Measurements from ENCODE around the gene LRBA.

The LRBA gene

GRCh38 chr4:150648123-150648522, 367.0 kb downstream of the LRBA start:
- no peak for DNase-seq

GRCh38 chr4:150647008-150647407, 368.1 kb downstream of the LRBA start:
- no peak for DNase-seq

- no peak for DNase-seq
Measured at GRCh38 chr4:150641612-150642011, 373.5 kb downstream of the LRBA start.

- DNase-seq = no peak
Measured at GRCh38 chr4:150632639-150633038, 382.4 kb downstream of the LRBA start.

- no peak for DNase-seq
Measured at GRCh38 chr4:150628073-150628472, 387.0 kb downstream of the LRBA start.

- DNase-seq = no peak
Measured at GRCh38 chr4:150625033-150625432, 390.1 kb downstream of the LRBA start.

GRCh38 chr4:150624055-150624454, 391.0 kb downstream of the LRBA start:
- DNase-seq = no peak

GRCh38 chr4:150619042-150619441, 396.0 kb downstream of the LRBA start:
- no peak for DNase-seq

- no peak for DNase-seq
Measured at GRCh38 chr4:150609131-150609530, 406.0 kb downstream of the LRBA start.

GRCh38 chr4:150600812-150601445, 414.2 kb downstream of the LRBA start:
- no peak for DNase-seq

- DNase-seq = no peak
Measured at GRCh38 chr4:150599547-150599946, 415.5 kb downstream of the LRBA start.

- DNase-seq = no peak
Measured at GRCh38 chr4:150598909-150599308, 416.2 kb downstream of the LRBA start.

- DNase-seq = no peak
Measured at GRCh38 chr4:150593996-150594395, 421.1 kb downstream of the LRBA start.

GRCh38 chr4:150591904-150592303, 423.2 kb downstream of the LRBA start:
- no peak for DNase-seq

- no peak for DNase-seq
Measured at GRCh38 chr4:150591406-150591805, 423.7 kb downstream of the LRBA start.

GRCh38 chr4:150590631-150591030, 424.5 kb downstream of the LRBA start:
- no peak for DNase-seq

- no peak for DNase-seq
Measured at GRCh38 chr4:150589157-150589556, 425.9 kb downstream of the LRBA start.

GRCh38 chr4:150588316-150588715, 426.8 kb downstream of the LRBA start:
- no peak for DNase-seq

- DNase-seq = no peak
Measured at GRCh38 chr4:150586162-150586810, 428.8 kb downstream of the LRBA start.

- DNase-seq = no peak
Measured at GRCh38 chr4:150585611-150586010, 429.5 kb downstream of the LRBA start.

GRCh38 chr4:150584111-150584915, 430.8 kb downstream of the LRBA start:
- no peak for DNase-seq

- no peak for DNase-seq
Measured at GRCh38 chr4:150583287-150584110, 431.6 kb downstream of the LRBA start.

- DNase-seq = no peak
Measured at GRCh38 chr4:150582873-150583286, 432.2 kb downstream of the LRBA start.
